GM19043 (cell line): ENCODE results near the gene AKAP10.
"Not testable (repeated sequence)": the region's sequence is repeated elsewhere in the genome, so short reads cannot be mapped to it uniquely, and the experiment has no call there.

Experiments used
- ATAC-seq: cut with Tn5 transposase; IDR thresholded peaks from one replicate; pipeline ENCODE4 v1.9.1; 2021; ENCODE audit warnings: low read depth; ENCODE audit not compliant: unreplicated experiment

The AKAP10 gene

GRCh38 chr17:19935169-19935568, 42.5 kb downstream of the AKAP10 start:
- no peak for ATAC-seq

DNA sequence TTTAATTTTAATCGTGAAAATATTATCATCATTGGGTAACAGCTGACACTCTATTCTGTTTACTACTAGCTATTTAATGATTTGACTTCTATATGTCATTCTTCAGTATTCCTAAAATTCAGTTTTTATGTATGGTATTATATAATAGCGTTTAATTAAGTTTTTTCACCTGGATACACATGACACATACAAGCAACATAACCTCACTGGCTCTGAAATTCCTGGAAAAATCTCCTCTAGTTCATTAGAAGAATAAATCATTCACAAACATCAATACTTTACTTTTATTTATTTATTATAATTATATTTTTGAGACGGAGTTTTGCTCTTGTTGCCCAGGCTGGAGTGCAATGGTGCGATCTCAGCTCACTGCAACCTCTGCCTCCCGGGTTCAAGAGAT, 44.0 kb downstream of the AKAP10 start:
- ATAC-seq: no peak

- no peak for ATAC-seq
These were observed 44.4 kb downstream of the AKAP10 start for GRCh38 chr17:19933221-19933620.

DNA sequence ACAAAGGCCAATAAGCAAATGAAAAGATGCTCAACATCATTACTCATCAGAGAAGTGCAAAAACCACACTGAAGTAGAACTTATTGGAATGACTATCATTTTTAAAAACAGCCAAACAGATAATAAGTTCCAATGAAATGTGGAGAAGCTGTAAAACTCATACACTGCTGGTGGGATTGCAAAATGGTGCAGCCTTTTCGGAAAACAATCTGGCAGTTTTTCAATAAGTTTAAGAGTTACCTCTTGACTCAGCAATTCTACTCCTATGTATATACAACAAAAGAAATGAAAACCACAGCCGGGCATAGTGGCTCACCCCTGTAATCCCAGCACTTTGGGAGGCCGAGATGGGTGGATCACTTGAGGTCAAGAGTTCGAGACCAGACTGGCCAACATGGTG, 49.3 kb downstream of the AKAP10 start:
- ATAC-seq: no peak

DNA sequence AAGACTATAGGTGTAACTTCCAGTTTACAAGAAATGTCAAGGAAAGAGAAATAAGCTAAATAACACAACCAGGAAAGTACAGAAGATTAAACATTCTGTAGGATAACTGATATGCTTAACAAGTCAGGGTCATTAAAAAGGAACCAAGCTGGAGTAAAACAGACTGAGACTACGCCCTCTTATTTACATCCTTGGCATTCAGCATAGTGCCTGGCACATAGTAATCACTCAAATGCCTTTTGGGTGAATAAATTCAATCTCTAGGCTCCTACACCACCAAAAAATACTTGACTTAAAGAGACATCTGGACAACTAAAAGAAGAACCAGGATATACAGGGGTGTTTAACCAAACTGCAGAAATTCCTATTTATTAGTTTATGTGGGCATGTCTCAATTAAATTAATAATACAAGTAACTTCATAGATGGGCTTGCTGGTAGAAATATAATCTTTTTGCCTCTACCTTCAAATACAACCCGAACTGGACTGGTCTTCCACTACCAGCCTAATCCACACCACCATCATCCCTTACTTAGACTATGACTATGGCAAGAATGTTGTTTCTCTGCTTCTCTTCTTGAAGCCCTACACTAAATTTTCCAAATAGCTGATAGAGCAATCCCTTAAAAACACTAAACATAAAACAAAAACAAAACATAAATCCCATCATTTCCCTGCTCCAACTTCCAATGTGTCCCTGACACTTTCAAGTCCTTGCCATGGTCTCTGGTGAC, 62.2 kb downstream of the AKAP10 start:
- ATAC-seq: no peak

DNA sequence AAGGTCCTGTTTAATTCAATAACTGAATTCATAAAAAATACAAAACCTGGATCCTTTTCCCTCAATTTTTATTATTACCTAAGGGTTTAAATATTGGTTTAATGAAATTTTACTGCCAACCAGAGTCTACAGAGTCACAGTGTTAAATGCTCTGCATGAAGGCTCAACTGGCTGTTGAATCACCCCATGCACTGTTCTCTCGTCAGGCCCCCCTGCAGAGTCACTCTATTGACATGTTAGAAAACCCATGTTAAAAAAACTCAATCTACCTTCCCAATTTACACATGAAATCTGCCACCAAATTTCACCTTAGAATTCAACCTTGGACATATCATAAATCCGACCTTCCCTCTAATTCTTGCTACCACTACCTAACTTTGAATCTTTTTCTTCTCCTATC, 66.6 kb downstream of the AKAP10 start:
- ATAC-seq: no peak

DNA sequence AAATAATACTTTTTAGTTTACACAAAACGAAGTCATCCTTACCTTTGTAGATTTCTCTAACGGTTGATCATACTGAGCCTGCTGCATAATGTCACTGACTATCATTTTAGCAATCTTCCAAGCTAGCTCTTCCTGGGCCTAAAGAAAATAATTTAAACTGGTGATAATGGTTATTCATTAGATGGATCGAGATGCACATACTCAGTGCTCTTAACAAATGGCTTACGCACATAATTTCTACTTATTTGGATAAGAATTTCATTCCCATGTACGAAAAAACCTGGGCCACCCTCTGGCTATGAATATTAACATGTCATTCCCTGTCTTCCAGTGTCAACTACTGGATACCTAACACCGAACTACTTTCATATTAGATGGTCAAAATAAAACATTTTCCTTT, 68.5 kb downstream of the AKAP10 start:
- ATAC-seq: no peak

DNA sequence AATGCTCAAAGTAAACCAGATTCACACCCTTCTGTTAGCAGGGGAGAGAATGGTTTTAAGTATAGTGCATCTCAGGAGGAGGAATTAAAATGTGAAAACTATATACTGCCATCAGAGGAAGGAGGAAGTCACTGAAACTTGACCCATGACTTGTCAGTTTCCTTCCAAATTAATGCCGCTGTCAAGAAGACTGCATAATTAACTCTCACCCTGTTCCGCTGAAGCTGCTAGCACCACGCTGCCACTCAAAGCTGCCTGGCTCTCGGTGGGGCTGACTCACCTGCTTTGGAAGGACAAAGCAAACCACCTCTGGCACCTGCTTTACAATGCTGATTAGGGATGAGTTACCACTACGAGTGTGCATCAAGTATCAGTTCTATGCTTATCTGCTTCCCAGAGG, 72.1 kb downstream of the AKAP10 start:
- no peak for ATAC-seq

DNA sequence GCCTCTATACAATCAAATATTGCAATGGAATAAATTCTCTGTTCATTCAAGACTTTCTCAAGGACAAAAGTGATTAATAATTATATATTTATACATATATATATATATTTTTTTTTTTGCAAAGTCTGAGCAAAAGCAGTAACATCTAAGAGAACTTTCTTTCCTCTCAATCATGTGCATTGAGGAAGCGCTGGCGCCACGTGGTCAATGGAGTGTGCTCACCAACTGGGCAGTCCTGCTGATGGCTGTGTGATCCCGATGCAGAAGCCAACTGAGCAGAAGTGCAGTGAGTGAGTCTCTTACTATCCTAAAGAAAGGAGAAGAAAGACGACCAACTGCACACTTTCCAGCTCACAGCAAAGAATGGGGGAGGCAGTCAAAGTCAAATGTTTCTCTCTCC, 72.7 kb downstream of the AKAP10 start:
- no peak for ATAC-seq

GRCh38 chr17:19904412-19904811, 73.2 kb downstream of the AKAP10 start:
- ATAC-seq: no peak

DNA sequence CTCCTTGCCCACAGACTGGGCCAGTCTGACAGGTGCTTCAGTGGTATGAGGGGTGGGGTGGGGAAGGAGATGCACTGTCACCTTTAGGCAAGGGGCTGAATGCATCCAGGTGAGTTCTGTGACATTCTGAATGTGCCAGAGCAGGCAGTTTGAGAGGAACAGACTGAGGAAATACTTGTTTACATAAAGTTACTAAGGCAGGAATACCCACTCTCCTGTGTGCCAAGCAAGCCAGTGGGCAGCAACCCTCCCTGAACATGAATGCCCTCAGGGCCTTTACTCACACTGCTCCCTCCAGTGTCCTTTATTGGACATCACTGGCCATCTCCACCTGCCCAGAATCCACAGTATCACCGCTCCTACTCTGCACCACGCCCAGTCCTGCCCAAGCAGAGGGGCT, 76.8 kb downstream of the AKAP10 start:
- no peak for ATAC-seq

- ATAC-seq: no peak
These were observed 79.7 kb downstream of the AKAP10 start for GRCh38 chr17:19897903-19898302.

GRCh38 chr17:19897090-19897837, 80.4 kb downstream of the AKAP10 start:
- ATAC-seq: no peak

DNA sequence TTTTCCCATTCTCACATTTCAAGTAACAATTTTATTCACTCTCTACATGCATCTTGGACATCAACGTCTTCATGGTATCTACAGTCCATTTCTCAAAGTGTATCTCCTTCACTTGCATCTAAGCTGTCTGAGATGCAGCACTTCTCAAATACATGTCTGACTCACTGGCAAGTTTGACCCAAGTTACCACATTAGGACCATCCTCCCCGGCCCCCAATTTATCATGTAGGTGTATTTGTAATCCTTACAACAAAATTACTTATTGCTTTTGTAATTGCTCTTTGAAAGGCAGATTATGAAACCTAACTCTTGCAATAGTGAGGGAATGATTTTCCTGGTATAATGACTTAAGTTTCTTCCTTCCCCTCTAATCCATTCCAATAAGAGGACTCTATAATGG, 80.9 kb downstream of the AKAP10 start:
- no peak for ATAC-seq

DNA sequence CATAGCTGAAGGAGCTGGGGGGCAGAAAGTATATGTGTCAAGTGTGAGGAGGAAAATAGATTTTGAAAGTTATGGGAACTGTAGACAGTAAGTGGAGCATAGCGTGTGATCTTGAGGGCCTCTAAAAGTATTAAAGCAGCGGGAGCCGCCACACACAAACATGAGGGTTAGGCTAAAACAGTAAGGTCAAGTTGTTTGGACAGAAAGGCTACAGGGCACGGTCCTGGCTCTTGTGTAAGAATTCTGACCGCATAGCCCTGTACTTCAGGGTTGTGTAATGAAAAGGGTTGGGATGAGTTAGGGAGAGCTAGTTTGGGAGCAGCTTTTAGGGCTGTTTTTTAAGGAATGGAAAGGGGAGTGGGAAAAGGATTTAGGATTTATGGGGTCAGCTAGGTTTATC, 87.1 kb downstream of the AKAP10 start:
- not testable (repeated sequence) for ATAC-seq

- ATAC-seq: not testable (repeated sequence)
These were observed 87.6 kb downstream of the AKAP10 start for GRCh38 chr17:19890001-19890400.

- ATAC-seq: no peak
These were observed 91.5 kb downstream of the AKAP10 start for GRCh38 chr17:19886116-19886515.

- no peak for ATAC-seq
These were observed 94.0 kb downstream of the AKAP10 start for GRCh38 chr17:19883537-19884215.

DNA sequence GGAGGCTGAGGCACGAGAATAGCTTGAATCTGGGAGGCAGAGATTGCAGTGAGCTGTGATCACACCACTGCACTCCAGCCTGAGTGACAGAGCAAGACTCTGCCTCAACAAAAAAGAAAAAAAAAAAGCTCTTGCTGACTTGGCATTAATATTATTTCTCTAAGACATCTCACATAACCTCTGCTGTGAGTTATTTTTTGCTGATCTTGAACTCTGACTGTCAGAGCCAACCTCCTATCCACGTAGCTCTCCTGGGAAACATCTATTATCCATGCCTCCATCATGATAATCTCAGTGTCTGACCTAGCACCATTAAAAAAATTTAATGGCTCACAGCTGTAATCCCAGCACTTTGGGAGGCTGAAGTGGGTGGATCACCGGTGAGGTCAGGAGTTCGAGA, 97.2 kb downstream of the AKAP10 start:
- no peak for ATAC-seq

DNA sequence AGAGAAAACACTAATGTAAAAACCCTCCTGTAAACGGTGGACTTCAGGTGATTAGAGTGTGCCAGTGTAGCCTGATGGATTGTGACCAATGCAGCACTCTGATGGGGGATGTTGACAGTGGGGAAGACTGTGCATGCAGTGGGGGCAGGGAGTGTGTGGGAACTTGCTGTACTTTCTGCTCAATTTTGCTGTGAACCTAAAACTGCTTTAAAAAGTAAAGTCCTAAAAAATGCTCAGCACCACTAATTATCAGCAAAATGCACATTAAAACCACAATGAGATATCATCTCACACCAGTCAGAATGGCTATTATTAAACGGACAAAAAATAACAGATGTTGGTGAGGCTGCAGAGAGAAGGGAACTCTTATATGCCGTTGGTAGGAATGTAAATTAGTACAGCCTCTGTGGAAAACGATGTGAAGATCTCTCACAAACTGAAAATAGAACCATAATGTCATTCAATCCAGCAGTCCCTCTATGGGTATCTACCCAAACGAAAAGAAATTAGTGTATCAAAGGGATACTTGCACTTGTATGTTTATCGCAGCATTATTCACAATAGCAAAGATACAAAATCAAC, 100.2 kb downstream of the AKAP10 start:
- ATAC-seq: no peak

- ATAC-seq: no peak
These were observed 101.0 kb downstream of the AKAP10 start for GRCh38 chr17:19876529-19877161.
